ENCODE data around the gene HLA-G. TPM values are rescaled to one million over a fixed set of nuclear protein-coding genes. Genes with fewer than 3 reads are reported as not detected.
A peak's percentile ranks its signal among the peaks of the same experiment; 100 is the strongest.

Gene HLA-G
- total and polyA plus RNA-seq, 9 of the 15 experiments (the other 6 are each of a cell fraction or from before 2014, with no cell fraction given) = 0.13 TPM; not detected in 8

DNA sequence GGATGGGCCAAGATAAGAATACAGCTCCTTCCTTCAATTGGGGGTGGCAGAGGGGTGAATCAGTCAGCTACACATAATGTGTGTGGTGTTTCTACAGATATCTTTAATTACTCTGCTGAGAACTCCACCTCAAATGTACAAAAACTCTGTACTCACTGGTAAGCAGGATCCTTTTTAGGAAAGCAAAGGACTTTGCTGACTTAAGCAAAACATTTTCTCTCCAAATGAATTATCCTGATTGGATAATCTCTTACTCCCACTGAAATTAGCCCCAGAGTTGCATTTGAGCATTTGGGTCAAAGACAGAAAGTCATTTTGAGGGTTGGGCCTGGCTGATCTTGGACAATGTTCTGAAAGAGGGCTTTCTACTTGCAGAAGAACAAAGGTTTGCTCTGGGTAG, 13.4 kb downstream of the HLA-G start:
- DNase-seq (ENCODE audit: extremely low read depth in 1 of 4, low spot score in 3 of 4) (no peak), ATAC-seq (no peak), FAIRE-seq (no peak)
- Histone ChIP-seq H2AFZ (ENCODE audit: low read depth, low read length) (no peak overlapping the region), H3K4me1 (replicated peaks in 1 of 2; ENCODE audit: control insufficient read depth in 2 of 2, insufficient read depth in 2 of 2, low read length in 2 of 2) (no peaks in the 10 kb centered on the region), H3K9me1 (ENCODE audit: control insufficient read depth, insufficient read depth, low read length) (no peaks in the 10 kb centered on the region), H3K4me3 (no peak overlapping the region), H3K36me3 (ENCODE audit: control insufficient read depth, insufficient read depth, low read length) (no peaks in the 10 kb centered on the region), H3K9ac (ENCODE audit: insufficient read depth in 1 of 2, low read depth in 2 of 2, low read length in 2 of 2) (no peak overlapping the region), H3K27me3 (ENCODE audit: control insufficient read depth in 2 of 2, insufficient read depth in 2 of 2, low read length in 2 of 2) (peaks cover 0 to 2% of the 10 kb centered on the region in 2 experiments; a peak in 1 of 5 replicates), H3K79me2 (ENCODE audit: control insufficient read depth, insufficient read depth, low read length) (no peaks in the 10 kb centered on the region), H3K4me2 (ENCODE audit: insufficient read depth, low read length) (no peak overlapping the region), H3K9me3 (replicated peaks; ENCODE audit: control insufficient read depth, insufficient read depth, low read depth, low read length) (no peaks in the 10 kb centered on the region; the same call in 1 of the 2 replicates), H4K20me1 (replicated peaks; ENCODE audit: control insufficient read depth, insufficient read depth, low read length) (no peaks in the 10 kb centered on the region), H3K27ac (ENCODE audit: extremely low read depth, low read depth, low read length) (no peak overlapping the region)
- BruUV-seq (replicated peaks) = no TSS peak
- POLR2A ChIA-PET = no interaction called here
- CTCF ChIA-PET (ENCODE audit: low intra/inter-chr PET ratio) = no interaction called here
- intact Hi-C loops (cut with micrococcal nuclease) (loop anchor here (10.0 kb wide), 1 partner anchor 264 kb away; no protein-coding TSS in a partner anchor), in situ Hi-C loops (cut with MboI) (loop anchor here (25.0 kb wide), 1 partner anchor 104 kb away; no protein-coding TSS in a partner anchor)
- TF ChIP-seq, protein P1, sequence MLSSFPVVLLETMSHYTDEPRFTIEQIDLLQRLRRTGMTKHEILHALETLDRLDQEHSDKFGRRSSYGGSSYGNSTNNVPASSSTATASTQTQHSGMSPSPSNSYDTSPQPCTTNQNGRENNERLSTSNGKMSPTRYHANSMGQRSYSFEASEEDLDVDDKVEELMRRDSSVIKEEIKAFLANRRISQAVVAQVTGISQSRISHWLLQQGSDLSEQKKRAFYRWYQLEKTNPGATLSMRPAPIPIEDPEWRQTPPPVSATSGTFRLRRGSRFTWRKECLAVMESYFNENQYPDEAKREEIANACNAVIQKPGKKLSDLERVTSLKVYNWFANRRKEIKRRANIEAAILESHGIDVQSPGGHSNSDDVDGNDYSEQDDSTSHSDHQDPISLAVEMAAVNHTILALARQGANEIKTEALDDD (IDR thresholded peaks at IDR 0.05) = no peak
- TF ChIP-seq ZNF316 (IDR thresholded peaks at IDR 0.05) (peak; percentile 43; the same call in 1 of the 2 replicates), MAFG (tag; conservative IDR thresholded peaks at IDR 0.05) (0 out of 2 replicates have a peak, but pooled peaks have one; percentile 13), C11orf30 (IDR thresholded peaks at IDR 0.05; ENCODE audit: low read depth) (0 out of 2 replicates have a peak, but pooled peaks have one; percentile 20)

DNA sequence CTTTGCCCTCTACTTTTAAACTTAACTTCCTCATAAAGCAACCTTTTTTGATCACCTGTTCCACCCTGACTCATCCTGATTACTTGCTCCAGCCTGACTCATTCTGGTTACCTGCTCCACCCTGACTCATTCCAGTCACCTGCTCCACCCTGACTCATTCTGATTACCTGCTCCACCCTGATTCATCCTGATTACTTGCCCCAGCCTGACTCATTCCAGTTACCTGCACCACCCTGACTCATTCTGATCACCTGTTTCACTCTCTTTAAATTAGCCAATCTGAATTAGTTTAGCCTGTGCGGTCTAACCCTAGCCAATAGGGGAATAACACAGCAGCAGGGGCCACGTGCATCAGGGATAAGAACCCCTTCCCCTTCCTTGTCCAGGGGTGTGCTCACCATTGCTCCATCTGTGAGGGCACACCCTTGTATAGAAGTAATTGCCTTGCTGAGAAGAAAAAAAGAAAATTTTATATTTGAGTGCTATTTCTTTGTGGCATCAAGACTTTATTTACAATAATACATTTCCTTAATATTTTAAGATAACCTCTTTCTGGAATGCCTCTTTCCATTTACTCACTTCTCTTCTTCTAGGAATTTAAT, 17.9 kb downstream of the HLA-G start:
- ATAC-seq (no peak), FAIRE-seq (no peak), DNase-seq (ENCODE audit: extremely low read depth in 1 of 4, low spot score in 3 of 4) (no peak)
- H3K27ac ChIP-seq (ENCODE audit: extremely low read depth, low read depth, low read length) = no peak overlapping the region
- no peaks in the 10 kb centered on the region for H3K79me2 ChIP-seq (ENCODE audit: control insufficient read depth, insufficient read depth, low read length)
- no TSS peak for BruUV-seq (replicated peaks)
- peaks cover 4 to 10% of the 10 kb centered on the region in 2 experiments; a peak in 4 of 5 replicates for H3K27me3 ChIP-seq (ENCODE audit: control insufficient read depth in 2 of 2, insufficient read depth in 2 of 2, low read length in 2 of 2)
- no peak overlapping the region for H2AFZ ChIP-seq (ENCODE audit: low read depth, low read length)
- peaks cover 0 to 6% of the 10 kb centered on the region in 2 experiments; a peak in 2 of 5 replicates for H3K4me1 ChIP-seq (replicated peaks in 1 of 2; ENCODE audit: control insufficient read depth in 2 of 2, insufficient read depth in 2 of 2, low read length in 2 of 2)
- no peaks in the 10 kb centered on the region; the same call in 1 of the 2 replicates for H3K9me3 ChIP-seq (replicated peaks; ENCODE audit: control insufficient read depth, insufficient read depth, low read depth, low read length)
- no peak overlapping the region for H3K4me2 ChIP-seq (ENCODE audit: insufficient read depth, low read length)
- intact Hi-C loops (cut with micrococcal nuclease) = loop anchor here (5.0 to 10.0 kb wide), 2 partner anchors 122 to 259 kb away; no protein-coding TSS in a partner anchor
- ChIA-PET CTCF (ENCODE audit: low intra/inter-chr PET ratio) (no interaction called here), POLR2A (no interaction called here)
- no peaks in the 10 kb centered on the region for H3K9me1 ChIP-seq (ENCODE audit: control insufficient read depth, insufficient read depth, low read length)
- H3K9ac ChIP-seq (ENCODE audit: insufficient read depth in 1 of 2, low read depth in 2 of 2, low read length in 2 of 2) = no peak overlapping the region
- H4K20me1 ChIP-seq (replicated peaks; ENCODE audit: control insufficient read depth, insufficient read depth, low read length) = no peaks in the 10 kb centered on the region
- in situ Hi-C loops (cut with MboI) = loop anchor here (5.0 to 25.0 kb wide), 3 partner anchors 108 to 327 kb away; no protein-coding TSS in a partner anchor
- H3K36me3 ChIP-seq (ENCODE audit: control insufficient read depth, insufficient read depth, low read length) = no peaks in the 10 kb centered on the region
- WGBS (ENCODE audit: insufficient coverage, low coverage, missing lambda C conversion rate) = 0% methylated on average over 2 of the region's 2 CpGs
- no peak overlapping the region for H3K4me3 ChIP-seq
- no peak for TF ChIP-seq EP400 (IDR thresholded peaks at IDR 0.05)
- no peak for TF ChIP-seq HCFC1 (IDR thresholded peaks at IDR 0.05; ENCODE audit: low read depth, low read length)
- TF ChIP-seq JUND (IDR thresholded peaks at IDR 0.05; ENCODE audit: borderline replicate concordance, low read depth, low read length) = peak; percentile 46; the same call in 1 of the 2 replicates
- no peak; the same call in 2 of the 3 replicates for TF ChIP-seq JUND (tag; IDR thresholded peaks at IDR 0.05; ENCODE audit: borderline replicate concordance, low read depth, low read length)
- peak; percentile 34; the same call in 1 of the 2 replicates for TF ChIP-seq CTBP1 (IDR thresholded peaks at IDR 0.05; ENCODE audit: borderline replicate concordance)
- TF ChIP-seq, protein P2, sequence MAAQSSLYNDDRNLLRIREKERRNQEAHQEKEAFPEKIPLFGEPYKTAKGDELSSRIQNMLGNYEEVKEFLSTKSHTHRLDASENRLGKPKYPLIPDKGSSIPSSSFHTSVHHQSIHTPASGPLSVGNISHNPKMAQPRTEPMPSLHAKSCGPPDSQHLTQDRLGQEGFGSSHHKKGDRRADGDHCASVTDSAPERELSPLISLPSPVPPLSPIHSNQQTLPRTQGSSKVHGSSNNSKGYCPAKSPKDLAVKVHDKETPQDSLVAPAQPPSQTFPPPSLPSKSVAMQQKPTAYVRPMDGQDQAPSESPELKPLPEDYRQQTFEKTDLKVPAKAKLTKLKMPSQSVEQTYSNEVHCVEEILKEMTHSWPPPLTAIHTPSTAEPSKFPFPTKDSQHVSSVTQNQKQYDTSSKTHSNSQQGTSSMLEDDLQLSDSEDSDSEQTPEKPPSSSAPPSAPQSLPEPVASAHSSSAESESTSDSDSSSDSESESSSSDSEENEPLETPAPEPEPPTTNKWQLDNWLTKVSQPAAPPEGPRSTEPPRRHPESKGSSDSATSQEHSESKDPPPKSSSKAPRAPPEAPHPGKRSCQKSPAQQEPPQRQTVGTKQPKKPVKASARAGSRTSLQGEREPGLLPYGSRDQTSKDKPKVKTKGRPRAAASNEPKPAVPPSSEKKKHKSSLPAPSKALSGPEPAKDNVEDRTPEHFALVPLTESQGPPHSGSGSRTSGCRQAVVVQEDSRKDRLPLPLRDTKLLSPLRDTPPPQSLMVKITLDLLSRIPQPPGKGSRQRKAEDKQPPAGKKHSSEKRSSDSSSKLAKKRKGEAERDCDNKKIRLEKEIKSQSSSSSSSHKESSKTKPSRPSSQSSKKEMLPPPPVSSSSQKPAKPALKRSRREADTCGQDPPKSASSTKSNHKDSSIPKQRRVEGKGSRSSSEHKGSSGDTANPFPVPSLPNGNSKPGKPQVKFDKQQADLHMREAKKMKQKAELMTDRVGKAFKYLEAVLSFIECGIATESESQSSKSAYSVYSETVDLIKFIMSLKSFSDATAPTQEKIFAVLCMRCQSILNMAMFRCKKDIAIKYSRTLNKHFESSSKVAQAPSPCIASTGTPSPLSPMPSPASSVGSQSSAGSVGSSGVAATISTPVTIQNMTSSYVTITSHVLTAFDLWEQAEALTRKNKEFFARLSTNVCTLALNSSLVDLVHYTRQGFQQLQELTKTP (IDR thresholded peaks at IDR 0.05; ENCODE audit: low read depth in 1 of 2, partially characterized antibody in 2 of 2) = peak in 1 of 2 experiments; percentile 57
- TF ChIP-seq CBFA2T2 (conservative IDR thresholded peaks at IDR 0.05) = 0 out of 2 replicates have a peak, but pooled peaks have one; percentile 6
